OCI-LY1 (cell line): ENCODE measurements around the gene PFKFB2.

Source experiments
- H2AFZ ChIP-seq: fragments of 200-600 bp; sonication (generic), shearing (Covaris generic); 2 replicates; pipeline ENCODE4 v1.6.0; 2014; ENCODE audit warnings: antibody characterized with exemption, mild to moderate bottlenecking, low read length
- H3F3A ChIP-seq: fragments of 200-600 bp; sonication (generic), shearing (Covaris generic); 2 replicates; pipeline ENCODE4 v1.6.0; 2014; ENCODE audit warnings: mild to moderate bottlenecking, antibody characterized with exemption, low read length, moderate library complexity; ENCODE audit not compliant: insufficient read depth
- H3K27ac ChIP-seq: fragments of 200-600 bp; sonication (generic); 2 replicates; pipeline ENCODE4 v1.5.1; 2014; ENCODE audit warnings: low read length, mixed run types, mild to moderate bottlenecking, low read depth; ENCODE audit not compliant: poor library complexity, severe bottlenecking
- H3K27me3 ChIP-seq: fragments of 200-600 bp; sonication (generic); 2 replicates; pipeline ENCODE4 v1.6.0; 2014; ENCODE audit warnings: antibody characterized with exemption, mild to moderate bottlenecking, low read length, moderate library complexity; ENCODE audit not compliant: insufficient read depth
- H3K36me3 ChIP-seq: fragments of 200-600 bp; sonication (generic); 2 replicates; pipeline ENCODE4 v1.6.1; 2014; ENCODE audit warnings: mild to moderate bottlenecking, antibody characterized with exemption, low read length, moderate library complexity, mixed read lengths; ENCODE audit not compliant: insufficient read depth
- H3K4me1 ChIP-seq: fragments of 200-600 bp; sonication (generic); 2 replicates; pipeline ENCODE4 v1.5.1; 2014; ENCODE audit warnings: mild to moderate bottlenecking, low read length, moderate library complexity; ENCODE audit not compliant: insufficient read depth, severe bottlenecking
- H3K4me2 ChIP-seq: fragments of 200-600 bp; sonication (generic), shearing (Covaris generic); 2 replicates; pipeline ENCODE4 v1.6.1; 2014; ENCODE audit warnings: low read length
- H3K4me3 ChIP-seq: fragments of 200-600 bp; sonication (generic); 2 replicates; pipeline ENCODE4 v1.5.1; 2014; ENCODE audit warnings: low read length, low read depth, mild to moderate bottlenecking, mixed read lengths; ENCODE audit not compliant: poor library complexity, severe bottlenecking
- H3K79me2 ChIP-seq: fragments of 200-600 bp; shearing (Covaris generic); 2 replicates; pipeline ENCODE4 v1.6.1; 2016; ENCODE audit warnings: mixed run types, low read length, mixed read lengths; ENCODE audit not compliant: insufficient read depth
- H3K9ac ChIP-seq: fragments of 200-600 bp; sonication (generic), shearing (Covaris generic); 2 replicates; pipeline ENCODE4 v1.6.1; 2014; ENCODE audit warnings: mild to moderate bottlenecking, low read length, mixed read lengths
- H3K9me2 ChIP-seq: fragments of 200-600 bp; sonication (generic), shearing (Covaris generic); 2 replicates; pipeline ENCODE4 v1.6.1; 2014; ENCODE audit warnings: low read depth, mild to moderate bottlenecking, low read length, mixed read lengths
- H3K9me3 ChIP-seq: fragments of 200-600 bp; shearing (Covaris generic); 2 replicates; pipeline ENCODE4 v1.6.1; 2014; ENCODE audit warnings: low read length, mixed read lengths
- H4K20me1 ChIP-seq: fragments of 200-600 bp; sonication (generic), shearing (Covaris generic); 2 replicates; pipeline ENCODE4 v1.6.0; 2016; ENCODE audit warnings: mild to moderate bottlenecking, low read length; ENCODE audit not compliant: insufficient read depth
- CTCF ChIP-seq: fragments of 200-600 bp; sonication (generic), shearing (Covaris generic); IDR thresholded peaks from 2 replicates; pipeline ENCODE4 v1.5.1; 2017; ENCODE audit warnings: mild to moderate bottlenecking, antibody characterized with exemption, low read length, moderate library complexity, mixed read lengths
- EZH2 ChIP-seq: fragments of 200-600 bp; sonication (generic), shearing (Covaris generic); IDR thresholded peaks from 2 replicates; pipeline ENCODE4 v1.8.0; 2017; ENCODE audit warnings: borderline replicate concordance, mixed run types, mild to moderate bottlenecking, antibody characterized with exemption, low read length, moderate library complexity, mixed read lengths

PFKFB2 gene

GRCh38 chr1:207033302-207033701, 19.8 kb upstream of the PFKFB2 start:
- no peaks in the 10 kb centered on the region for H3F3A ChIP-seq
- H3K79me2 ChIP-seq = no peaks in the 10 kb centered on the region
- no peak overlapping the region for H3K9ac ChIP-seq
- no peaks in the 10 kb centered on the region for H4K20me1 ChIP-seq
- H3K4me3 ChIP-seq = no peak overlapping the region
- H3K36me3 ChIP-seq = no peaks in the 10 kb centered on the region
- TF ChIP-seq EZH2 (no peak), CTCF (no peak)
- no peak overlapping the region for H2AFZ ChIP-seq
- no peak overlapping the region for H3K27ac ChIP-seq
- H3K9me3 ChIP-seq = no peaks in the 10 kb centered on the region
- H3K4me2 ChIP-seq = no peak overlapping the region
- H3K9me2 ChIP-seq = no peaks in the 10 kb centered on the region
- no peaks in the 10 kb centered on the region for H3K27me3 ChIP-seq
- no peaks in the 10 kb centered on the region for H3K4me1 ChIP-seq

- no peaks in the 10 kb centered on the region for H4K20me1 ChIP-seq
- no peaks in the 10 kb centered on the region for H3K9me3 ChIP-seq
- H3K9me2 ChIP-seq = no peaks in the 10 kb centered on the region
- no peaks in the 10 kb centered on the region for H3K4me1 ChIP-seq
- no peak overlapping the region for H3K27ac ChIP-seq
- H2AFZ ChIP-seq = no peak overlapping the region
- no peaks in the 10 kb centered on the region for H3K36me3 ChIP-seq
- TF ChIP-seq EZH2 = no peak
- TF ChIP-seq CTCF = no peak
- no peaks in the 10 kb centered on the region for H3F3A ChIP-seq
- H3K4me2 ChIP-seq = no peak overlapping the region
- no peaks in the 10 kb centered on the region for H3K27me3 ChIP-seq
- H3K9ac ChIP-seq = no peak overlapping the region
- no peaks in the 10 kb centered on the region for H3K79me2 ChIP-seq
- H3K4me3 ChIP-seq = no peak overlapping the region
Measured at GRCh38 chr1:207034208-207034607, 18.9 kb upstream of the PFKFB2 start.

- Histone ChIP-seq H3K4me2 (no peak overlapping the region), H3K9me2 (no peaks in the 10 kb centered on the region), H3F3A (no peaks in the 10 kb centered on the region), H3K9me3 (no peaks in the 10 kb centered on the region), H3K79me2 (no peaks in the 10 kb centered on the region), H3K27me3 (no peaks in the 10 kb centered on the region), H3K4me3 (no peak overlapping the region), H3K36me3 (no peaks in the 10 kb centered on the region), H3K9ac (no peak overlapping the region), H4K20me1 (no peaks in the 10 kb centered on the region), H3K27ac (no peak overlapping the region), H3K4me1 (no peaks in the 10 kb centered on the region), H2AFZ (no peak overlapping the region)
- TF ChIP-seq EZH2 (no peak), CTCF (no peak)
Measured at GRCh38 chr1:207034998-207035397, 18.1 kb upstream of the PFKFB2 start.
